Stimulated activated CD4-positive, alpha-beta T cell treated with anti-CD3 and anti-CD28 coated beads, Interleukin-12 subunit alpha, Interleukin-12 subunit beta, amount 100 ng/mL, for 48 hours (primary cell): ENCODE measurements around the gene PREX1.
"Not testable (repeated sequence)": the region's sequence is repeated elsewhere in the genome, so short reads cannot be mapped to it uniquely, and the experiment has no call there.

ENCODE experiments used
- DNase-seq, 3 donors: peaks; one replicate each; pipeline ENCODE4 v3.0.0-alpha.2; 2020; ENCODE audit warnings: low read depth in 2 of 3, low spot score in 1 of 3

Gene PREX1

GRCh38 chr20:48759631-48760245 lies 68.1 kb downstream of the PREX1 start:
- no peak for DNase-seq

GRCh38 chr20:48758206-48758820 lies 69.5 kb downstream of the PREX1 start:
- no peak for DNase-seq

GRCh38 chr20:48756774-48757173 lies 71.0 kb downstream of the PREX1 start:
- not testable (repeated sequence) for DNase-seq

- no peak for DNase-seq
Measured at GRCh38 chr20:48754292-48754691, 73.5 kb downstream of the PREX1 start.

GRCh38 chr20:48752963-48753362 lies 74.8 kb downstream of the PREX1 start:
- DNase-seq, result no peak

- DNase-seq, result no peak
Measured at GRCh38 chr20:48751871-48752270, 75.9 kb downstream of the PREX1 start.

DNA sequence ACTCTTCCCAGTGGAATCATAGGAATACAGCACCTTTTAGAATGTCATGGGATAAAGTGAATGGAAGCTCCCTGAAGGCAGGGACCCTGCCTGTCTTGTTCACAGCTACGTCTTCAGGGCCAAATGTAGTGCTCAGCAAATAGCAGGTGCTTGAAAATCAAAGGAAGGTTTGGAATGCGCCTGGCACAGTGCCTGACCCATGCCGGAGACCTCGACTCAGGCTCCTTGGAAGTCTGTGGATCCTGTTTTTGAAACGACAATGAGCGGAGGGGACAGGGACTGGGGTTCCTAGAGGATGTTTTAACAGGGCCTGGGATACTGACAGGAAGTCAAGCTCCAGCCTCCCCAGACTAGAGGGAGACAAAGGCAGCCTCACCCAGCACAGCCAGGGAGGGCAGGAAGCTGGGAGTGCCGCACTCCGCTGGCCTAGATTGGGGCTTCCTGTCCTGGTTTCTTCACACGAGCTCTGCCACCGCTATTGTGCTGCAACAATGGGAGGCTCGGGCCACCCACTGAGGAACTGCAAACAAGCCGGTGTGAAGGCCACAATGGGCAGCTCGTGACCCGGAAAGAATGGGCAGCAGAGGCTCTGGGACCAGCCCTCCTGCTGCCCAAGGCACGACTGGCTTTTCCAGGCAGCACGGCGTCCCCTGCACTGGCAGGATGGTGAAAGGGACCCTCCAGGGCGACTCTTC lies 76.7 kb downstream of the PREX1 start:
- DNase-seq, result no peak

- no peak for DNase-seq
Measured at GRCh38 chr20:48750376-48750775, 77.4 kb downstream of the PREX1 start.

- DNase-seq, result no peak
Measured at GRCh38 chr20:48749437-48749836, 78.4 kb downstream of the PREX1 start.

- no peak for DNase-seq
Measured at GRCh38 chr20:48748556-48748955, 79.2 kb downstream of the PREX1 start.

- DNase-seq, result no peak
Measured at GRCh38 chr20:48747840-48748414, 79.9 kb downstream of the PREX1 start.

DNA sequence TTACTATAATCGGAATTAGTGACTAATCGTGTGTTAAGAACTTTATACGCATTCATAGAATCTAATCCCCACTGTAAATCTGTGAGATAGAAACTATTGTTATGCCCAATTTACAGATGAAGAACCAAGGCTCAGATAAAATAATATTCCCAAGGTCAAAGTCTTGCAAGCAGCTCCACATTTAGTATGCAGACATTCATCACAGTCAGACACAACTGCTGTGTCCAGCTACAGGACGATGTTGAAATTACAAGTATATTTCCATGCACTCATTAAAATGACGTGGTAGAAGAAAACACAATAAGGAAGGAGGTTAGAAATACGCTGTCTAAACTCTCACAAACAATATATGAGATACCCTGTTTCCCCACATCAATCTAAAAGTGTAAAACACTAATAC lies 82.5 kb downstream of the PREX1 start:
- no peak for DNase-seq

DNA sequence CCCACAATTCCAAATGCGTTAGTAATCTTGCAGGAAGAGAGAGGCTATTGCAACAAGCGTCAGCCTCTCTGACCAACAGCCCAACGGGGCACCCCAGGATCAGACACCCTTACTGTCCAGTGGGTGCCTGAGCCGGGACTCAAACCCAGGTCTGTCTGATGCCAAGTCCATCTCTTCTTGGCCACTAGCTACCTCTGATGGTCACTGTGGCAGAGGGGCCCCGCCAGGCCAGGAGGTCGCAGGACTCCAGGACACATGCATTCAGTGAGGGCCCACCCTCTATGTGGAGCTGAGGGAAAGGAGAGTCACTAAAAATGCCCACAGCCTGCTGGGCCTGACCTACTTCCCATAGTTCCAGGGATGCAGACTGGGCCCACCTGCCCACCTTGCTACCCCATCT lies 83.3 kb downstream of the PREX1 start:
- no peak for DNase-seq

DNA sequence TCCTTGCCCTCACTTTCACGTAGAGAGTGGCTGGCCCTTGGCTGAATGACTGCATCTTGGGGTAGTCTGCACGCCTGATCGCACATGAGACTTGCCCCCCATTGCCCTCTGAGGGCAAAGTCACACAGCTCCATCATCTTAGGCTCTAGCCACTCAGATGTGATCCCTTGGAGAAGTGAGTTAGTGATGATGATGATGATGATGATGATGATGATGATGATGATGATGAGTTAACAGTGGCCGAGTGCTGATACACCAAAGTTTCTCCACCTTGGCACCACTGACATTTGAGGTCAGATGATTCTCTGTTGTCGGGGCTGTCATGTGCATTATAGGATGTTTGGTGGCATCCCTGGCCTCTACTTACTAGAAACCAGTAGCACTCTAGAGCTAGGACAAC lies 84.0 kb downstream of the PREX1 start:
- DNase-seq, result no peak

DNA sequence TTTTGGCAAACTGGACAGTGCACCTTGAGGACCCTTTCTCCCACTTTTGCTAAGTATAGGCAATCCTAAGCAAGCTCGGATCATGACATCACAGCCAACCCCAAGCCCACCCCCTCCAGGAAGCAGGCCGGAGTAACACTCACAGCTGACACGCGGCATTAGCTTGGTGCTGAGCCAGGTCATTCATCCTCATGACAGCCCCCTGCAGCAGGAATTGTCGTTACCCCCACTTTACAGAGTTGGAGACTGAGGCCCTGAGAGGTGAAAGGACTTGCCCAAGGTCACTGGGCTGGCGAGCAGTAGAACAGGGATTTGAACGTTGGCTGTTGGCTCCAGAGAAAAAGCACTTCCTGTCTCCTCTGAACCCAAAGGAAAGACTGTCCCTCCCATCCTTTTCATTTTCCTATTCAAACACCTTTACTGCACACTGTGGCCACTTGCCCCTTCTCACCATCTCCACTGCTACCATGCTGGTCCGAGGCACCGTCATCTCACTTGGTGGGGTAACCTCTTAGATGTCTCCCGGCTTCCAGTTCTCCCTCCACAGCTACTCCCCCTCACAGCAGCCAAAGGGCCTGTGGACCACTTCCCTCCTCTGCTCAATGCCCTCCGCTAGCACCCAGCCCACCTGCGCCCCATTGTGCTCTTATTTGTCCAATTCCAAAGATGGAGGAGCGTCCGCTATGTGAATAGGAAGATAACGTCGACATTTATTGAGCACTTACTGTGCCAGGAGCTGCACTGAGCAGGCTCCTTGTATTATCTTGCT lies 84.7 kb downstream of the PREX1 start:
- no peak for DNase-seq

DNA sequence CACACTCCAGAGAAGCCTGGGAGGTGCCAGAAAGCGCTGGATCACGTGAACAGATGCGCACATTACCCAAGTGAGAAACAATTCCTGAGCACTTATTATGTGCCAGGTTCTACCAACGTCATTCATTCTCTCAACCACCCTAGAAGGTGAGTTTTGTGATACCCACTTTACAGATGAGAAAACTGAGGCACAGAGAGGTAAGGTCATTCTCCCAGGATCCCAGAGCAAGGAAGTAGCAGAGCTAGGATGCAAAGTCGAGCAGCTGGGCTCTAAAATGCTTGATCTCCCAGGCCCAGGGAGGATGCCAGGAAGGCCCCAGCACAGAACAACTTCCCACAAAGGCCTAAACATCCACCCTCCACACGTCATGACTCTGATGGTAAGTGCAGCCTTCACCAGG lies 85.6 kb downstream of the PREX1 start:
- no peak for DNase-seq

DNA sequence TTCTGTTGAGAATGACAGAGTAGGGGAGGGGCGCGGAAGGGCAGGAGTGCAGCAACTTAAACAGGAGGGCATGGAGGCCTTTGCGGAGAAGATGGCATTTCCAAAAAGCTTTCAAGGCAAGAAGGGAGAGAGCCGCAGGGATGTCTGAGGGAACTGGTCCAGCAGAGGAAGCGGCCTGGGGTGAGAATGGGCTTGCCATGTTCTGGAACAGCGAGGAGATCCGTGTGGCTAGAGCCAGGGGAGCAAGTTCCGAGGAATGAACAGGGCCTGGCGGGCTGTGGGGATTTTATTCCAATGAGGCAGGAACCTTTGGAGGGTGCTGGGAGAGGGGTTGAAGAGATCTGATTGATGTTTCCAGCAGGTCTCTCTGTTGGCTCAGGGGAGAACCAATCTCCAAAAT lies 86.1 kb downstream of the PREX1 start:
- no peak for DNase-seq

- no peak for DNase-seq
Measured at GRCh38 chr20:48740712-48741111, 87.1 kb downstream of the PREX1 start.

- DNase-seq, result no peak
Measured at GRCh38 chr20:48740292-48740649, 87.5 kb downstream of the PREX1 start.

DNA sequence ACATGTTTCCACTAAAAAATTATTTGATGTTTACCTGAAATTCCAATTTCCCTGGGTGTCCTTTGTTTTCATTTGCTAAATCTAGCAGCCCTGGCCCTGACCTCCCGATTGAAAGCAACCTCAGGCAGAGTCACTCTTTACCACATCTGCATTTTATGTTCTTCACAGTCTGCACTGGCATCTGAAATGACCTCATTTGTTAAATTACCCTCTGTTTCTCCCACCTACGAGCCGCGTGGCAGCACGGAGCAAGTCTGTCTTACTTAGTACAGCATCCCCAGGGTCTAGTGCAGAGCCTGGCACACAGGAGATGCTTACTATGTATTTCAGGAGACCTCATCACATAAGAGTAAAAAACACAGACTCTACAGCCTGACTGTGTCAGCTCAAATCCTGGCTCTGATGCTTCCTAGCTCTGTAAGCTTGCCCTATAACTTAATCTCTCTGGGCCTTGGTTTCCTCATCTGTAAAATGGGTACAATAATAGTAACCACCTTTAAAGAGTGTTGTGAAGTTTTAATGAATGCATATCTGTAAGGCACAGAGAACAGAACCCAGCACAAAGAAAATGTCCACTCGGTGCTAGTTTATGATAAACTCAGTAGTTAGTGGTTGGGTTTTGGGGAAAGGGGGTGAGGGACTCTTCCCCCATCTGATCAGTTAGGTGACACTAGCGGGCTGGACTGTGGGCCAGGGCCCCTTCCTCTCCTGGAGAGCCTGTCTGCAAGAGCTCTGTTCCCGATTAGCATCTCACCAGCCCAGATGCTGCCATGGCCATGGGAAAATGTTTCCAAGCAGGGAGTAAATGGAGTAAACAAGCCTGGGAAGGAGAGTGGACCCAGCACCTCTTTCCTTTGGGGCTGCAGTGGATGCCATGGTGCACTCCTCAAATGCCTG lies 88.2 kb downstream of the PREX1 start:
- no peak for DNase-seq
